AG04449 (cell line): ENCODE measurements around the gene FURIN.
"Not testable (repeated sequence)": the region's sequence is repeated elsewhere in the genome, so short reads cannot be mapped to it uniquely, and the experiment has no call there.

Experiments used
- CTCF ChIA-PET: fragments of 350-600 bp; formaldehyde crosslinking; extraction: SDS; loops from one replicate; lab custom pipeline; 2021; ENCODE audit warnings: antibody characterized with exemption; lab: Yijun Ruan, JAX
- POLR2A ChIA-PET: fragments of 400-600, 350-600 bp; formaldehyde crosslinking; extraction: SDS; loops from one replicate; lab custom pipeline; 2020; ENCODE audit warnings: antibody characterized with exemption, inconsistent platforms; lab: Yijun Ruan, JAX
- DNase-seq: peaks from one replicate; pipeline ENCODE4 v3.0.0-alpha.2; 2010; ENCODE audit warnings: low read depth, low spot score
- H3K4me3 ChIP-seq: 2 replicates; pipeline ENCODE4 v1.5.1; 2011; ENCODE audit warnings: low read depth, mild to moderate bottlenecking, control low read depth, low read length
- CTCF ChIP-seq: IDR thresholded peaks from one replicate; pipeline ENCODE4 v1.5.1; 2011; ENCODE audit warnings: mild to moderate bottlenecking, moderate library complexity, low read length, control low read depth, inconsistent platforms; ENCODE audit not compliant: insufficient read depth; ENCODE audit errors: missing control alignments

Gene FURIN

GRCh38 chr15:90918835-90919234 is 50.4 kb downstream of the FURIN start:
- CTCF ChIA-PET = interaction anchor here (1.2 to 14.1 kb wide), 2 partner anchors 14 to 16 kb away, joined by 3 to 180 read pairs; partner anchors contain the start of genes HDDC3 and UNC45A
- TF ChIP-seq CTCF = no peak
- no peak overlapping the region for H3K4me3 ChIP-seq
- DNase-seq = no peak
- POLR2A ChIA-PET = no interaction called here

GRCh38 chr15:90921887-90922286 is 53.5 kb downstream of the FURIN start:
- H3K4me3 ChIP-seq = no peak overlapping the region
- POLR2A ChIA-PET = no interaction called here
- CTCF ChIA-PET = interaction anchor here (1.0 to 14.1 kb wide), 4 partner anchors 10 to 20 kb away, joined by 3 to 180 read pairs (median 4); partner anchors contain the start of genes HDDC3 and UNC45A
- DNase-seq = no peak
- TF ChIP-seq CTCF = no peak

- CTCF ChIA-PET = interaction anchor here (1.0 to 14.1 kb wide), 4 partner anchors 10 to 37 kb away, joined by 4 to 180 read pairs (median 4); partner anchors contain the start of genes HDDC3 and UNC45A
- DNase-seq, POLR2A ChIA-PET, H3K4me3 ChIP-seq: not testable (repeated sequence)
Observed at GRCh38 chr15:90922712-90923322, 54.4 kb downstream of the FURIN start.

GRCh38 chr15:90924375-90924774 is 56.0 kb downstream of the FURIN start:
- POLR2A ChIA-PET = no interaction called here
- TF ChIP-seq CTCF = no peak
- CTCF ChIA-PET = interaction anchor here (1.3 to 14.1 kb wide), 3 partner anchors 8 to 38 kb away, joined by 3 to 180 read pairs (median 10); partner anchors contain the start of genes HDDC3 and UNC45A
- no peak for DNase-seq
- no peak overlapping the region for H3K4me3 ChIP-seq

- DNase-seq, POLR2A ChIA-PET, H3K4me3 ChIP-seq: not testable (repeated sequence)
- CTCF ChIA-PET = interaction anchor here (1.4 to 14.1 kb wide), 2 partner anchors 6 to 30 kb away, joined by 3 to 180 read pairs; partner anchors contain the start of genes HDDC3 and UNC45A
Observed at GRCh38 chr15:90926766-90927165, 58.4 kb downstream of the FURIN start.

- CTCF ChIA-PET = interaction anchor here (1.0 to 10.1 kb wide), 2 partner anchors 23 to 33 kb away, joined by 3 to 186 read pairs; partner anchors contain the start of gene MAN2A2
- POLR2A ChIA-PET, H3K4me3 ChIP-seq, DNase-seq: not testable (repeated sequence)
Observed at GRCh38 chr15:90928106-90928505, 59.7 kb downstream of the FURIN start.

GRCh38 chr15:90929246-90930019 is 61.0 kb downstream of the FURIN start:
- POLR2A ChIA-PET = interaction anchor here (1.3 kb wide), 1 partner anchor 27 kb away, joined by 4 read pairs; no protein-coding TSS in a partner anchor
- CTCF ChIA-PET = interaction anchor here (1.0 to 20.3 kb wide), 6 partner anchors 10 to 281 kb away, joined by 3 to 479 read pairs (median 116); partner anchors contain the start of genes MAN2A2 and RCCD1
- DNase-seq = no peak
- TF ChIP-seq CTCF = no peak
- H3K4me3 ChIP-seq = peak overlapping the region; percentile 62
